ENCODE measurements around the gene SLC39A6.

Gene SLC39A6

DNA sequence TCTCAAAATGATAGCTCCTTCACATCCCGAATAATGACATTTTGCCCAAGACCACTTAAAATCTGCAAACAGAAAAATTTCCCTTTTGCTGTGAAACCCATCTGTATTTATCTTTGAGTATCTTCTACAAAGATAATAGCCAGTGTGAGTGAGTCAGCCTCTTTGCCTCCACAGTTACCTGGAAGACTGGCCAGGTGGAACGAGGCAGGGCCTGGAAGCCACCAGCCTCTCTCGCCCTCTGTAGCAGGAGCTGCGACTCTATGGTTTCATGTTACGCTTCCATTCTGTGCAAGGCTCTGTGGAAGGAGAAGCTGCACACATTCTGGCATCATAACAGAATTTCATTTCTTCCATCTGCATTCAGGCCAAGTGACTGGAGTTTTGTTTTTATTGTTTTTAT, 10.1 kb upstream of the SLC39A6 start:
- Histone ChIP-seq H3K4me3 (ENCODE audit: insufficient read depth, low read depth, low read length) (no peak overlapping the region), H3K36me3 (ENCODE audit: control insufficient read depth, insufficient read depth, low read length) (peaks cover 24% of the 10 kb centered on the region), H3K4me1 (ENCODE audit: control insufficient read depth, insufficient read depth, low read length) (no peaks in the 10 kb centered on the region), H3K27me3 (ENCODE audit: control insufficient read depth, insufficient read depth, low read length, poor library complexity, severe bottlenecking) (no peaks in the 10 kb centered on the region), H3K27ac (ENCODE audit: insufficient read depth, low read depth, low read length, poor library complexity, severe bottlenecking) (no peak overlapping the region), H3K9me3 (ENCODE audit: control insufficient read depth, low read length) (no peaks in the 10 kb centered on the region)
- 91 to 93% methylated on average over 4 to 5 of the region's 5 CpGs for WGBS, 2 experiments

GRCh38 chr18:36135264-36135663, 6.1 kb upstream of the SLC39A6 start:
- no peaks in the 10 kb centered on the region for H3K27me3 ChIP-seq (ENCODE audit: control insufficient read depth, insufficient read depth, low read length, poor library complexity, severe bottlenecking)
- H3K9me3 ChIP-seq (ENCODE audit: control insufficient read depth, low read length) = no peaks in the 10 kb centered on the region
- no peaks in the 10 kb centered on the region for H3K4me1 ChIP-seq (ENCODE audit: control insufficient read depth, insufficient read depth, low read length)
- no CpG with 5 or more reads among the region's 1 CpG for WGBS, 2 experiments
- no peak overlapping the region for H3K4me3 ChIP-seq (ENCODE audit: insufficient read depth, low read depth, low read length)
- peaks cover 6% of the 10 kb centered on the region for H3K36me3 ChIP-seq (ENCODE audit: control insufficient read depth, insufficient read depth, low read length)
- H3K27ac ChIP-seq (ENCODE audit: insufficient read depth, low read depth, low read length, poor library complexity, severe bottlenecking) = no peak overlapping the region

GRCh38 chr18:36132756-36133155, 3.6 kb upstream of the SLC39A6 start:
- Histone ChIP-seq H3K4me1 (ENCODE audit: control insufficient read depth, insufficient read depth, low read length) (peaks cover 4% of the 10 kb centered on the region), H3K36me3 (ENCODE audit: control insufficient read depth, insufficient read depth, low read length) (no peaks in the 10 kb centered on the region), H3K9me3 (ENCODE audit: control insufficient read depth, low read length) (no peaks in the 10 kb centered on the region), H3K27me3 (ENCODE audit: control insufficient read depth, insufficient read depth, low read length, poor library complexity, severe bottlenecking) (no peaks in the 10 kb centered on the region), H3K27ac (ENCODE audit: insufficient read depth, low read depth, low read length, poor library complexity, severe bottlenecking) (no peak overlapping the region), H3K4me3 (ENCODE audit: insufficient read depth, low read depth, low read length) (no peak overlapping the region)
- 79 to 82% methylated on average over 2 of the region's 3 CpGs for WGBS, 2 experiments

DNA sequence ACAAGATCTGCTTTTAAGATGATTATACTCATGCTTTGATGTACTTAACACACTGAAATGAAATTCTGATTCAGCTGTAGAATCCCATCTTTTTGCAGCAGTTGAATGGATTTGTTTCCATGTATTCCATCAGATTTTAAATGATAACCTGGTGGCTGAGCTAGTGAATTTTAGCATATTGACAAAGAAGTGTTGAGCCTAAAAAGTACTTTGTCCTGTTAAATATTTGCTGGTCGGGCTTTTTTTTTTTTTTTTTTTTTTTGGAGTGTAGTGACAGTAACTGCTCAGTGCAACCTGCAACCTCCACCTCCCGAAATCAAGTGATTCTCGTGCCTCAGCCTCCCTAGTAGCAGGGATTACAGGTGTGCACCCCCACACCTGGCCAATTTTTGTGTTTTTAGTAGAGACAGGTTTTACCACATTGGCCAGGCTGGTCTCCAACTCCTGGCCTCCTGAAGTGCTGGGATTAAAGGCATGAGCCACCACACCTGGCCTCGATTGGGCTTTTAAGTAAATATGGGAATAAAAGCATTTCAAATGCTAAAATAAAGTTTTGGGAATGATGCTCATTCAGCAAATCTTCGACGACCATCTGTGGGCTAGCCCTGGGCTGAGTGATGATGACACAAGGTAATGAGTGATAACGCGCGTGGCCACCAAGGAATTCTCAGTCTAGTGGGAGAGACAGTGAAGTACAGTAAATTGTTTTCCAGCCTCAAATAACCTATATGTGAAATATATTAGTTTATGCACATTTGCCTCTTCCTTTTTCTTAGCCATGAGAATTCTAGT, 2.7 kb upstream of the SLC39A6 start:
- Histone ChIP-seq H3K27me3 (ENCODE audit: control insufficient read depth, insufficient read depth, low read length, poor library complexity, severe bottlenecking) (no peaks in the 10 kb centered on the region), H3K4me3 (ENCODE audit: insufficient read depth, low read depth, low read length) (no peak overlapping the region), H3K27ac (ENCODE audit: insufficient read depth, low read depth, low read length, poor library complexity, severe bottlenecking) (no peak overlapping the region), H3K9me3 (ENCODE audit: control insufficient read depth, low read length) (no peaks in the 10 kb centered on the region), H3K36me3 (ENCODE audit: control insufficient read depth, insufficient read depth, low read length) (no peaks in the 10 kb centered on the region), H3K4me1 (ENCODE audit: control insufficient read depth, insufficient read depth, low read length) (peaks cover 6% of the 10 kb centered on the region)
- 92% methylated on average over 9 of the region's 9 CpGs for WGBS, 2 experiments

GRCh38 chr18:36130883-36131653, 1.9 kb upstream of the SLC39A6 start:
- 92 to 93% methylated on average over 24 to 26 of the region's 26 CpGs for WGBS, 2 experiments

GRCh38 chr18:36130039-36130831, 1.1 kb upstream of the SLC39A6 start:
- Histone ChIP-seq H3K9me3 (ENCODE audit: control insufficient read depth, low read length) (no peaks in the 10 kb centered on the region), H3K4me1 (ENCODE audit: control insufficient read depth, insufficient read depth, low read length) (peaks cover 6% of the 10 kb centered on the region), H3K27ac (ENCODE audit: insufficient read depth, low read depth, low read length, poor library complexity, severe bottlenecking) (no peak overlapping the region), H3K36me3 (ENCODE audit: control insufficient read depth, insufficient read depth, low read length) (peaks cover 8% of the 10 kb centered on the region), H3K4me3 (ENCODE audit: insufficient read depth, low read depth, low read length) (peak overlapping the region; percentile 72), H3K27me3 (ENCODE audit: control insufficient read depth, insufficient read depth, low read length, poor library complexity, severe bottlenecking) (no peaks in the 10 kb centered on the region)
- WGBS, 2 experiments = 4 to 6% methylated on average over 29 to 30 of the region's 30 CpGs

More at GRCh38 chr18:36130883-36131653, 1.9 kb upstream of the SLC39A6 start:
- Histone ChIP-seq H3K4me3 (ENCODE audit: insufficient read depth, low read depth, low read length) (peak overlapping the region; percentile 72), H3K4me1 (ENCODE audit: control insufficient read depth, insufficient read depth, low read length) (peaks cover 6% of the 10 kb centered on the region), H3K9me3 (ENCODE audit: control insufficient read depth, low read length) (no peaks in the 10 kb centered on the region), H3K27ac (ENCODE audit: insufficient read depth, low read depth, low read length, poor library complexity, severe bottlenecking) (no peak overlapping the region), H3K27me3 (ENCODE audit: control insufficient read depth, insufficient read depth, low read length, poor library complexity, severe bottlenecking) (no peaks in the 10 kb centered on the region), H3K36me3 (ENCODE audit: control insufficient read depth, insufficient read depth, low read length) (peaks cover 7% of the 10 kb centered on the region)

GRCh38 chr18:36128907-36129299, 237 bp downstream of the SLC39A6 start:
- Histone ChIP-seq H3K9me3 (ENCODE audit: control insufficient read depth, low read length) (no peaks in the 10 kb centered on the region), H3K27ac (ENCODE audit: insufficient read depth, low read depth, low read length, poor library complexity, severe bottlenecking) (peak overlapping the region; percentile 98), H3K4me3 (ENCODE audit: insufficient read depth, low read depth, low read length) (peak overlapping the region; percentile 72), H3K27me3 (ENCODE audit: control insufficient read depth, insufficient read depth, low read length, poor library complexity, severe bottlenecking) (no peaks in the 10 kb centered on the region), H3K4me1 (ENCODE audit: control insufficient read depth, insufficient read depth, low read length) (peaks cover 6% of the 10 kb centered on the region), H3K36me3 (ENCODE audit: control insufficient read depth, insufficient read depth, low read length) (peaks cover 10% of the 10 kb centered on the region)
- WGBS, 2 experiments = 0% methylated on average over 37 of the region's 37 CpGs

- H3K4me1 ChIP-seq (ENCODE audit: control insufficient read depth, insufficient read depth, low read length) = peaks cover 6% of the 10 kb centered on the region
These were observed 640 bp downstream of the SLC39A6 start for GRCh38 chr18:36128530-36128870.

DNA sequence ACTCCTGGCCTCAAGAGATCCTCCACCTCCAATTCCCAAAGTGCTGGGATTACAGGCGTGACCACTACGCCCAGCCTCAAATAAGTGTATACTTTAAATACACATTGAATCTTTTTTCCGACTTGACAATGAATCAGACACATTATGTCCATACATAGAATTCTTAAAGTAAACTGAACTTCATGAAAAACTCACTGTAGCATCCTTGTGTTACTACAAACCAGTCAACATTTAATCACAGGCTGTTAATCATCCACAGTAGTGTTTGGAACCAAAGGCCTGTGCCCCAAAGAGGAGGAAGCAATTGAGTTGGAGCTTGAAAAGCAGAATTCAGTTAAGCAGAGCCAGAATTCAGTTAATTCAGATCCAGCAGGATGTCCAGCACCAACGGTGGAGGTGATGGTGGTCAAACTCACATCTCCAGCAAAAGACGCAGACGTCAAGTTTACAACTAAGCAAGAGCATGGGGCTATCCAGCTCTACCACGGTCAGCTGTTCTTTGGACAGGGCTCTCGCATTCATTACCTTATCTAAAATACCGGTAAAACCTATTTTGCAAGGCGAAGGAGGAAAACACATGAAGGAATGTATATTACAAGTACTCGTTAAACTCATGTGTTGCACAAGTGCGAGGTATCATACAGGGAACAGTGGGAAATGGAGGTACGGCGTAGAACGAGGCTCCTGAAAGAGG, 1.2 kb downstream of the SLC39A6 start:
- WGBS, 2 experiments = 42 to 43% methylated on average over 13 to 15 of the region's 15 CpGs

More at GRCh38 chr18:36128530-36128870, 640 bp downstream of the SLC39A6 start:
- no peak overlapping the region for H3K27ac ChIP-seq (ENCODE audit: insufficient read depth, low read depth, low read length, poor library complexity, severe bottlenecking)
- 0 to 1% methylated on average over 12 of the region's 12 CpGs for WGBS, 2 experiments
- peaks cover 10% of the 10 kb centered on the region for H3K36me3 ChIP-seq (ENCODE audit: control insufficient read depth, insufficient read depth, low read length)
- H3K4me3 ChIP-seq (ENCODE audit: insufficient read depth, low read depth, low read length) = peak overlapping the region; percentile 72
- H3K27me3 ChIP-seq (ENCODE audit: control insufficient read depth, insufficient read depth, low read length, poor library complexity, severe bottlenecking) = no peaks in the 10 kb centered on the region
- no peaks in the 10 kb centered on the region for H3K9me3 ChIP-seq (ENCODE audit: control insufficient read depth, low read length)

More for the DNA sequence above, 1.2 kb downstream of the SLC39A6 start:
- Histone ChIP-seq H3K9me3 (ENCODE audit: control insufficient read depth, low read length) (no peaks in the 10 kb centered on the region), H3K4me3 (ENCODE audit: insufficient read depth, low read depth, low read length) (peak overlapping the region; percentile 72), H3K27me3 (ENCODE audit: control insufficient read depth, insufficient read depth, low read length, poor library complexity, severe bottlenecking) (no peaks in the 10 kb centered on the region), H3K27ac (ENCODE audit: insufficient read depth, low read depth, low read length, poor library complexity, severe bottlenecking) (no peak overlapping the region), H3K36me3 (ENCODE audit: control insufficient read depth, insufficient read depth, low read length) (peaks cover 10% of the 10 kb centered on the region), H3K4me1 (ENCODE audit: control insufficient read depth, insufficient read depth, low read length) (peaks cover 6% of the 10 kb centered on the region)
